Suppressor macrophage (primary cell): ENCODE results near the gene ZNF865.
A peak's percentile ranks its signal among the peaks of the same experiment; 100 is the strongest.
"Not testable (repeated sequence)": the region's sequence is repeated elsewhere in the genome, so short reads cannot be mapped to it uniquely, and the experiment has no call there.

Experiments used
- DNase-seq, 4 experiments: peaks; one replicate each; pipeline ENCODE4 v3.0.0-alpha.2; 2020 to 2022
- total RNA-seq, 17 experiments: gene quantifications; one replicate each; lab custom pipeline; 2026; ENCODE audit warnings: mixed read lengths in 6 of 17, inconsistent platforms in 3 of 17; lab: John Stamatoyannopoulos, UW

Gene ZNF865
- 0.95 to 12.1 (median 2.7) reads per million in 17 experiments for total RNA-seq

- peak; percentile 67 to 82 (median 75) for DNase-seq
Measured at GRCh38 chr19:55605637-55606470, at the start of gene ZNF865. Gene ZNF865 (plus strand): TSS chr19:55605647. CDS start chr19:55613619, 7,972 bp downstream.

GRCh38 chr19:55559684-55560083, 45.8 kb upstream of the ZNF865 start:
- DNase-seq, result no peak

- DNase-seq, result no peak
Measured at GRCh38 chr19:55563261-55563690, 42.2 kb upstream of the ZNF865 start.

- no peak for DNase-seq
Measured at GRCh38 chr19:55566823-55567222, 38.6 kb upstream of the ZNF865 start.

GRCh38 chr19:55567708-55568328, 37.6 kb upstream of the ZNF865 start:
- DNase-seq, result no peak

- DNase-seq, result not testable (repeated sequence)
Measured at GRCh38 chr19:55569477-55569876, 36.0 kb upstream of the ZNF865 start.

GRCh38 chr19:55573929-55574328, 31.5 kb upstream of the ZNF865 start:
- not testable (repeated sequence) for DNase-seq

GRCh38 chr19:55576746-55577145, 28.7 kb upstream of the ZNF865 start:
- no peak for DNase-seq

- no peak for DNase-seq
Measured at GRCh38 chr19:55578031-55578760, 27.3 kb upstream of the ZNF865 start.

GRCh38 chr19:55578761-55579747, 26.4 kb upstream of the ZNF865 start:
- DNase-seq, result no peak

- peak; percentile 8 to 41 (median 22) for DNase-seq
Measured at GRCh38 chr19:55579766-55580621, 25.5 kb upstream of the ZNF865 start.

GRCh38 chr19:55580628-55581144, 24.8 kb upstream of the ZNF865 start, which contains the start of gene ZNF579:
Gene ZNF579 (minus strand): TSS chr19:55580848. CDS start chr19:55579639, 1,209 bp downstream.
- peak; percentile 88 to 94 (median 90) for DNase-seq

- peak in 1 of 4 experiments; percentile 27 for DNase-seq
Measured at GRCh38 chr19:55581145-55581822, 24.2 kb upstream of the ZNF865 start.

GRCh38 chr19:55581823-55582223, 23.6 kb upstream of the ZNF865 start:
- no peak for DNase-seq

GRCh38 chr19:55582284-55582683, 23.2 kb upstream of the ZNF865 start:
- not testable (repeated sequence) for DNase-seq

- DNase-seq, result not testable (repeated sequence)
Measured at GRCh38 chr19:55583897-55584296, 21.6 kb upstream of the ZNF865 start.

- DNase-seq, result no peak
Measured at GRCh38 chr19:55584871-55585270, 20.6 kb upstream of the ZNF865 start.

GRCh38 chr19:55585658-55586339, 19.6 kb upstream of the ZNF865 start:
- no peak for DNase-seq
